ENCODE data around the gene ITSN2.
A peak's percentile ranks its signal among the peaks of the same experiment; 100 is the strongest.

The ITSN2 gene

DNA sequence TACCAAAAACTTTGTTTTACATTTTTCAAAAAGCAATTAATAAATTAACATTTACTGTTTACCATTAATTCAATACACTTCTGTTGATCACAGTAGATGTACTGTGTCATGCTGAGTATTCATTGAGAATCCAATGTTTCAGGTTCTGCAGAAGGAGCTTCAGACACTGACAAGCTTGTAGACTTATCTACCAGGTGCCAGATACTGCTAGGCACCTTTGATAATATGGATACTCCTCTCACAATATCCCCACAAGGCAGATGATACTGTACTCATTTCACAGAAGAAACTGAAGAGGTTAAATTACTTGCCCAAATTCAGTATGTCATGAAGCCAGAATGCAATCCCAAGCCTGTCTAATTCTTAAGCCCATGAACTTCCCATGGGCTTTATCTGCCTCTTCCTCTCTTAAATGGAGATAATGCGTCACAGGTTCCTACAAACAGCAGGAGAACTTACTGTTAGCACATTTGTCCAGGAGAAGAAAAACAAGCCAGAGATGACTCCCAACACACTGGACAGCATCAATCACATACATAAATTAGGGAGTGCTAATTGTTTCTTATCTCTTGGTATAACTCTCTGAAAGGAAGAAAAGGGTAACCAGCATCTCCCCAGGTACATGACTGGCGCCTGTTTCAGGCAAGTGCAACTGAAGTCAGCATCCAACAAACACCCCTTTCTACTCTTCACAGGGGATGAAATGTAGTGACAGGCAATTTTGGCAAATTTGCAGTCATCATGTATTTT is 27.4 kb downstream of the ITSN2 start:
- DNase-seq, result no peak

DNA sequence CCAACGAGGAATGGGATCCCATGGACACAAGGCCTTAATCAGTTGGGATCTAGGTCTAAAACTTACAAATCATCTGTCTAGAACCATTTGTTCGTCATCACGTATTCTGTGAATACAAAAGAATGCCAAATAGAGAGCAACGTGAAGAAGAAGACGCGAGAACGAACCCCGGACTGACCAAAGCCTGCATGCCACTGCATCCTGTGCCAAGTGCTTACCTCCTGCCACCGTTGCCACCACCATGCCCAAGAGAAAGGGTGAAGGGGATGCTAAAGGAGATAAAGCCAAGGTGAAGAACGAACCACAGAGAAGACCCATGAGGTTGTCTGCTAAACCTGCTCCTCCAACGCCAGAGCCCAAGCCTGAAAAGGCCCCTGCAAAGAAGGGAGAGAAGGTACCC is 30.2 kb downstream of the ITSN2 start:
- DNase-seq, result no peak

DNA sequence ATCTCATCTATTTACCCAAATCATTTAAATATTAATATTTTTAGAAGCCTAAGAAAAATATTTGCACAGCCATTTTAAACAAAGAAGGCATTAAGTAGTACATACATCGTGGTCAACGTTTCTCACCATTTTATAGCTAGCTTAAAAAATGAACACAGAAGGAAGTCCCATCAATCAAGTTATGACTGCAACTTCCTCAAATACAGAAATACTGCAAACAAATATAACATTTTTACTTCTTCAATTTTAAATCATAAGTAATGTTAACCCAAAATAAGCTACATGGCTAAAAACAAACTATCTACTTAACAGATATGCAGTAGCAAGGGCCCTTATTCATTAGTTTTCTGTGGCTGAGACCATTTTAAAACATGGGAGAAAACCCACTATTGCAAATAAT is 30.6 kb downstream of the ITSN2 start:
- DNase-seq, result no peak

DNA sequence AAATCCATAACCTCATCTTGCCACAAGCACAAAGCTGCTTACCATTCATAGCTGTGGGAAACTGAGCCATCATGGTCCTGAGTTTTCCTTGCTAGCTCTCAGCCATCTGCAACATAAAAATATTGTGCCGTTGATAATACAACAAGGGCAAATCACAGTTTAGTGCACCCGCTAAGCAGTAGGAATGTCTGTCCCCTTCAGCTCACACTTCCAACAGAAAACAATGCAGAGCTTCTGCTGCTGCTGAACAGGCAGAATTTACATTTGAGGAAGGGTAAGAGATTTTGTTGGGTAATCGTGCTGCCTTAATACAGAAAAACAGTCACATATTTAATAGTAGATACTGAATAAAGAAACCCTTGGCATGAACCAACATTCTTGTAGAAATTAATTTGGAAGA is 32.3 kb downstream of the ITSN2 start:
- DNase-seq, result no peak

DNA sequence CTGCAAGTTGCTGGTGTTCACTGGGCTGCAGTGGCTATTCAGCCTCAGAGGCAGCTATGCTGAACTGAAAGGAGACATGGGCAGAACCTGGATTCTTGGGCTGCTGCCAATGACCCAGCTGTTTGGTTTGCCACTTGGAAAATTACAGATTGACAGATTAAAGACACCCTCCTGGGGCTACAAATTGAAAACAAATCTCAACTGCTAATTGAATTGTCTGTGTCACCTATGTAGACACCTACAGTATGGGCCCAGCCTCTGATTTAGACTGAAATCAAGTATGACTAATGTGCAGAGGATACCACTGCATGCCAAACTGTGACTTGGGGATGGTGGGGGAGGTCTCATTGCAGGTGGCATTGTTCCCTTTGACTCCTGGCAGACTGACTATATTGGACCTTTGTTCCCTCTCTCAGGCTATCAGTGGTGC is 42.8 kb downstream of the ITSN2 start:
- no peak for DNase-seq

DNA sequence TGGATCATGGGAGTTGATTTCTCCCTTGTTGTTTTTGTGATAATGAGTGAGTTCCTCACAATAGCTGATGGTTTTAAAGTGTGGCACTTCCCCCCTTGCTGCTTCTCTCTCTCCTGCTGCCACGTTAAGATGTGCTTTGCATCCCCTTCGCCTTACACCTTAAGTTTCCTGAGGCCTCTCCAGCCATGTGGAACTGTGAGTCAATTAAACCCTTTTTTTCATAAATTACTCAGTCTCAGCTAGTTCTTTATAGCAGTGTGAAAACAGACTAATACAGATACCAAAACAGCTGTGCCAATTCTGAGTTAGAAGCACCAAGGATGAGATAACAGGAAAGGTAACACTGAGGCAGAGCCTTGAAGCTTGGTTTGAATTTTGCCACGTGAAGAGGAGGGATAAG is 44.7 kb downstream of the ITSN2 start:
- DNase-seq, result no peak

DNA sequence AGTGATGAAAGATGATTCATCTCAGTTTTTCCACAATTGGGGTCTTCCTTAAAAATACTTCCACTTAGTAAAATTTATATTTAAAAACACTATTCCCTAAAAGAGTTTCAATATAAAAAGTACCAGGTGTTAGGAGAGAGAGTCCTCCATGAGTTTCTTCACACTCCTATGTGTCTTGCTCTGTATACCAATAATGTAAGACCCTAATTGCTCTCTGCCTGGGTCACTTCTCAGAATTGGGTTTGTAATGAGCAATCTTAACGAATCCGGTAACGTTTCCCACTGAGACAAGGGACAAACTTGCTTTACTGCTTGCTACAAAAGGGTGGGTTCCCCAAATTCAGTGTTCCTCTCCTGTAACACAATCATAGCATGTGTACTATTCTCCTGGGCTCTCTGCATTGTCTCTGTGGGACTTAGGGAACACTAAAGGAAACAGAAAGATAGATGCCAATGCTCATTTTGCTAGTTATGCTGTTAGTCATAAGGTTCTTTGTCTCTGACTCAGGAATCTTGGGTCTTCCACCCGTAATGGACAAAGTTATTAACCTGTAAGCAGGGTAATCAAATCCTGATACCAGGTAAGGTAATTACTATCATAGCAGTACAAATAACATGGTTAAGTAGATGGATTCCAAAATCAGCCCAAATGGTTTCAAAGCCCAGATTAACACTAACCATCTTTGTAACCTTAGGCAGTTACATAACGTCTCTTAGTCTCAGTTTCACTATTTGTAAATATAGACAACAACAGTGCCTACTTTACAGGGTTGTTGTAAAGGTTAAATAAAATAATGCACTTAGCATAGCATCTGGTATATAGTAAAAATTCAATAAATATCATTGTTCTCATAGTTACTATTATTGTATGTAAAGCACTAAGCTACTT is 46.3 kb downstream of the ITSN2 start:
- peak; percentile 21 for DNase-seq

DNA sequence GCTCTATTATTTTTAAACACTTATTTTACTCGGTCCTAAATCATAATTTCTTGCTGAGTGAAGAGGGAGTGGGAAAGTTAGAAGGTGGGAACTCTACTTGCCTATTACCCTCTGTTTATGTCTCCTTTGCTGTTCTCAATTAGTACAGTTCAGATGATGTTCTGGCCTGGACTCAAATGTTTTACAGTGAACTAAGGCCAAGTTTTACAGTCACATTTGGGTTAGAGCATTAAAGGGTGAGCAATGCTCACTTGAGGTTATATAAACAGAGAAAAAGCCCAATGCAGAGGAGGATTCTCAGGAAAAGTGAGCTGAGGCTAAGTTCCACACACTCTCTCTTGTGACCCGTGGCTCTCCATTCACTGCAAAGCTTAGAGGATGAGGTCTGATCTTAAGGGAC is 52.4 kb downstream of the ITSN2 start:
- no peak for DNase-seq

DNA sequence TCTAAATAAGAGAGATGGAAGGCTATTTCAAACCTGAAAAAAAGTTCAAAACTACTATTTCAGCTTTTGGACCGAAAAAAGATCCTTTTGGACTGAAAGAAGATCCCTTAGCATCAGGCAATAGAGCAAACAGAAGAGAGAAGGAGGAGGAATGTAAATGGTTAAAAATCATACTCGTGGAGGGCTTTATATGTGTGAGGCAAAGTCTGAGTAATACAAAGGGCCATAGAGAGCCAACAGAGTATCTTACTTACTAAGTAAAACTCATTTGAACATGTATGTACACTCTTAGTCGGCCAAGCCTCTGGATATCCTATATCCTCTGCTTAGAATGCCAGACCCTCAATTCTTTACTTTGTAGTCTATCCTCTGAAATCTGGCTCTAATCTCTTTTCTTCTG is 55.7 kb downstream of the ITSN2 start:
- DNase-seq, result no peak

DNA sequence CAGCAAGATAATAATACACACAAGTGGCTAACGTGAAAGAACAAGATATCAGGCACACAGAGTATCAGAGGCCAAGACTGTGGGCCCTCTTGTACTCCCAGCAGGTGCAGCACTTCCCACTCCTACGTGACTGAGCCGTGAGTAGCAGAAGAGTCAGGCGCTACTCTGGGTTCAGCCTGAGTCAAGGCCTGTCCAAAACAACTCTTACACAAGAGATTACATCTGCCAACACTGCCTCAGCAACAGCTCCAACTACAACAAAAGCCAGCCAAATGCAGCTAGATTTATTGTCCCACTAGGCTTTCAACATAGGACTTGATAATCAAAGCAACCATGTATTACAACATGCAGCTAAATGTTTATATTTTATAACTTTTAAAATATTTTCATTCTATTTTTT is 56.2 kb downstream of the ITSN2 start:
- DNase-seq, result peak; percentile 67

DNA sequence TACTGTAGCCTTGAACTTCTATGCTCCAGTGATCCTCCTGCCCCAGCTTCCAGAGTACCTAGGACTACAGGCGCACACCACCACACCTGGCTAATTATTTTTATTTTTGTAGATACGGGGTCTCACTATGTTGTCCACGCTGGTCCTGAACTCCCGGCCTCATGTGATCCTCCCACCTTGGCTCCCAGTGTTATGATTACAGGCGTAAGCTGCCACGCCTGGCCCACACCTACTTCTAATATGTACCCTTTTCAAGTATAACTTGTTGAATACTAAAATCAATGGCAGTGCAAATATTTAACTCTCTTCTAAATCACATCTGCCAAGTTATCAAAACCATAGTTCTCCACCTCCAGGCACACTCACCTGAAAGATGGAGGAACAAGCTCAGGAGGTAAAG is 58.7 kb downstream of the ITSN2 start:
- no peak for DNase-seq

DNA sequence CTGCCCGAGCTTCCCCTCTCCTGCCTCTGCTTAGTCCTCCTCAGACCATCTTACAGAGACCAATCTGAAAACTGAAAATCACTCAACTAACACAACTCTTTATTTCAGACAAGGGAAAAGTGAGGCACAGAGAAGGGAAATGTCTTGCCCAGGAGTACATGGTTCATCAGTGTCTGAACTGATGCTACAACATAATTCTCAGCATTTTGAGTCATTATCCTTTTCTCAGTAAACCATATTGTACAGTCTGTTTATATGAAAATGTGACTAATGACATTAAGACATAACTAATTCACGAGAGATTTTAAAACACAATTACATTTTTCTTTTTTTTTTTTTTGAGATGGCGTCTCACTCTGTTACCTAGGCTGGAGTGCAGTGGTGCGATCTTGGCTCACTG is 62.7 kb downstream of the ITSN2 start:
- no peak for DNase-seq

DNA sequence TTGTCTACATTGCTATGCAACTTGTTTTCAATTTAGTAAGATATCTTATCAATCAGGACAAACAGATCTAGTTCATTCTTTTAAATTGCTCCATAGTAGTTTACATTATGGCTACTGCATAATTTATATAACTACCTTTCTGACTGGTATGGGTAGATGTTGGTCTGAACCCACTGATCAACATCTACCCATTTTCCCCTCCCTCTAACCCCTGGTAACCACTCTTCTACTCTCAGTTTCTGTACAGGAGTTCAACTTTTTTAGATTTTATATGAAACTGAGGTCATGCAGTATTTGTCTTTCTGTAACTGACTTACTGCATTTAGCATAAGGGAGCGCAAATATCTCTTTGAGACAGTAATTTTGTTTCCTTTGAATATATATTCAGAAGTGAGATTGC is 73.2 kb downstream of the ITSN2 start:
- DNase-seq, result no peak

DNA sequence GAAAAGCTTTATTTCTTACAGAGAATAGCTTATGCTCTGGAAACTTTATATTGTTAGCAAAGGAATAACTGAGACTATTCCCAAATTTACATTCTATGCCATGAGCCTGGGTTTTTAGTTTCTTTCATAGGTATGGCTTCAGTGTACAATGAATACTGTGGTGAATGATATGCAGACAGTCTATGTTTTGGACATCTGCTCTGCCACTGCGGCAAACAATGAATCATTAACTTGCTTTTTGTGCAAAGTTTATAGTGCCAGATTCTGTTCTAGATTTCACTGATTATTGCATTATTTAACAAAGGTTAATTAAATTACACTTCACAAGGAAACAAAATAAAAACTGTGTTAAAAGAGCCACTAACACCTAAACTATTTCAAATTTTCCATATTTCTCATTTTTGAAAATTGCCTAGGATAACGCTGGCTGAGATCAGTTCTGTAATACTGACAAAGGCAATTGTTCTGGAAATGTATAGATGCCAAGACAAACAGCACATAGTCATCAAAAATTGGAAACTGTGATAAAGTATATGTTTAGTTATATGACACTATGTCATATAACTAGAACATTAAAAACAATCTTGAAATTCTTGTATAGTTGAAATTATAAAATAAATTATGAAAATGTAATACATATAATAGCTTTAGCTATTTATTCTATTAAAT is 74.7 kb downstream of the ITSN2 start:
- DNase-seq, result no peak

DNA sequence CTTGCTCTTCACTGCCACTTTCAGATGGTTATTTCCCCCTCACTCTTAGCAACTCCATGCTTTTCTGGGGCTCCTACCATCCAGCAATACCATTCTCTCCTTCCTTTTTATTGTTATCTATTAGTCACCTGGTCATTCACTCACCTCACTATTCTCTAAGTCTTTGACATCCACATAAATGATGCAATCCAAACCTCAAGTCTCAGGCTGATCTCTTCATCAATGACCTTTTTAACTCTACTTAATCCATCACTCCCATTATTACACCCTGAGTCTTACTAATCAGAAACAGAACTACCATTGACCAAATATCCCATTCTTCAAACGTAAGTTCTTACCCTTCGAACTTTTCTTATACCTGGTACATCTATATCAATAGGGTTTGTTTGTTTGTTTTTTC is 79.7 kb downstream of the ITSN2 start:
- DNase-seq, result no peak

DNA sequence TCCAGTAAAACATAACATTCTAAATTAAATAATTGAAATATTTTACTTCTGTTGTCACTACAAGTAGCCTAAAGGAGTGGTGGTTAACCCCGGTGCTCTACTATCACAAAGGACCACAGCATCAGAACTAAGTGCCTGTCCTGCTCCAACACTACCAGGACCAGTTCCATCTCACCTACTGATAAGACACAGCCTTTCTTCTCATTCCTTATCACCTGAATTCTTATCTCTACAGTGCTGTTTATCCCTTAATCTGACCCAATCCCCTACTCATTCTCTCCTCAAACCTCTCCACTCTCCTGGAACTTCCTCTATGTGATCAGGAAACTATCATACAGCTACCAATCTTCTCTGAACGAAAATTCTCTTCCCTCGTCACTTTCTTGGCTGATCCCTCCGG is 80.2 kb downstream of the ITSN2 start:
- no peak for DNase-seq

DNA sequence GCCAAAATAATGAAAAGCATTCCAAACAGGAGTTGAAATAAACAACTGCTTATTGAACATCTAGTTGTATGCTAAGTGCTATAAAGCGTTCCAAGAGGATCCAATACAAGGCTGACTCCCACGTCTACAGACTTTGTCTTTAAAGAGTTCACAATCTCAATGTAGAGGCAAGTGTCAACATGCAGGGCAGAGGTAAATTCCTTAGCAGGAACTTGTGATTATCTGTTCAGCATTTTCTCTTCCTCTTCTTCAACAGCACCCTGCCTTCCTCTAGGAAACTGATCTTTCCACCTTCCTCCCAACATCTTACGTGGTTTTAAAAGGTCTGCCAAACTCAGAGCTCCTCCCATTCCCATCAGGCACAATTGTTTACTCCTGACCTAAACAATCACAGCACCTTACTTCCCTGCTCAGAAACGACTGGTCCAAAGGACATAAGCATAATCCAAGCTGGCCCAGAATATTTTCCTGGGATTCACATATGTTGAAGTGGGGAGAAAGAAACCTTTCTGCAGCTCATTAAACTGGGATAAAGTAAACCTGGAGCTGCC is 83.9 kb downstream of the ITSN2 start:
- no peak for DNase-seq

DNA sequence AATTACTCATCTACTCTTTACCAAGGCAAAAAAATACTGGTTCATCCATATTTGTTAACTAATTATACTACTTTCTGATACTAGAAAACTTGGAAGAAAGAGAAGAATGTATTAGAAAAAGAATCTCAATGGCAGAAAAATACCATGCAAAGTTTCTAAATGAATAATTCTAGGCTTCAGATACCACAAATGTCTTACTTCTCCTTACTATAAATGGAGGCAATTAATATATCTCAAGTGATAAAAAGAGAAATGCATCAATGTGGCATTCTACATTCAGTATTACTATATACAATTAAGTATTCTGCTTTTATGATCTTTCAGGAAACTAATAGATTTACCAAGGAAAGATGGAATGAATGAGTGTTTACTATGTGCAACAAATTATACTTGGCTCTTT is 85.5 kb downstream of the ITSN2 start:
- DNase-seq, result no peak

DNA sequence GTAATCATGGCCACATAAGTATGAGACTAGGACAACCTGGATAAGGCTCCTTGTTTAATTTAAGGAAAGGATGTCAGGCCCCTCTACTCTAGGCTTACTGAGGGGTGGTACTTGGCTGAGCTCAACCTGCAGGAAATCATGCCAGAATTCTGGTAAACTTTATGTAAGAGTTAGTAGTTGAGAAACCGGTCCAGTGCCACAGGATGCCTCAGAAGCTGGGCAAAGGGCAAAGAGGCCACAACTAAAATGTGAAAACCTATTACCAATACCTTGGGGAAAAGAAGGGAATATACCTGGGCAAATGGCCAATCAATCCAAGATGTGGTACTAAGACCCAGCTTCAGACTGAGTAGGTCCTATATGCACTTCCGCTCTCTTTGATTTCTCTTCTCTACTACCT is 86.7 kb downstream of the ITSN2 start:
- DNase-seq, result no peak

DNA sequence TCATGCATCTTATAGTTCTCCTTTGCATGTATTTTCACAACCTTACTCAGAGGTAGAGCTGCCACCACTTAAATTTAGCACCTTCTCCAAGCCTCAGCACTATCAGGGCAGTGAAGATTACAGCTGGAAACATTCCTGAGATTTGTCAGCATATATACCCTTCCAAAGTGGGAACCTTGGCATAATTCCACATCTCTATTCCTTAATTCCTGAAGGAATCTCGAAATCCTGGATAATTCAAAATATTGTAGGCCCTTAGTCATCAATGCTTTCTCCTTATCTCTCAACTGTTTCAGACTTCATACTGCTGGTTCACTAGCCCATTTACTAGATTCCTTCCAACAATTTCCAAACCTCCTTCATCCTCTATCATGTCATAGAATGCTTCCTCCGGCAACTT is 87.4 kb downstream of the ITSN2 start:
- no peak for DNase-seq

DNA sequence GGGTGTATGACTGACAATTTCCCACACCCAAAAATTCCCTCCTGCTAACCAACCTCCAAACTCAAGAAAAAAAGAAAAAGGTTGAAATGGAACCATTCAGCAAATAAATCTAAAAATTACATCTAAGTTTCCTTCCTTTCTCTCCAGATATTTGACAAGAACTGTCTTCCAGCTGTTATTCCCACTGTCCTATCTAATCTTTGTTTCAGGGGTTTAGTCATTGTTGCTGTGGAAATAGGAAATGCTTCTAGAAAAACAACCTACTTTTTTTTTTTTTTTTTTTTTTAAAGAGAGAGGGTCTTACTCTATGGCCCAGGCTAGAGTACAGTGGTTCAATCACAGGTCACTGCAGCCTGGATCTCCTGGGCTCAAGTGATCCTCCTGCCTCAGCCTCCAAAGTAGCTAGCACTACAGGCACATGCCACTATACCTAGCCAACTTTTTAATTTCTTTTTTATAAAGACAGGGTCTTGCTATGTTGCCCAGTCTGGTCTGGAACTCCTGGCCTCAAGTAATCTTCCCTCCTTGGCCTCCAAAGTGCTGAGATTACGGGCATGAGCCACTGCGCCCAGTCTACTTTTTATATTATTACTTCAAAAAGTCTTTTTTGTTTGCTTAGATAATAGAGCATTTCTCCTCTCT is 88.1 kb downstream of the ITSN2 start:
- DNase-seq, result no peak

DNA sequence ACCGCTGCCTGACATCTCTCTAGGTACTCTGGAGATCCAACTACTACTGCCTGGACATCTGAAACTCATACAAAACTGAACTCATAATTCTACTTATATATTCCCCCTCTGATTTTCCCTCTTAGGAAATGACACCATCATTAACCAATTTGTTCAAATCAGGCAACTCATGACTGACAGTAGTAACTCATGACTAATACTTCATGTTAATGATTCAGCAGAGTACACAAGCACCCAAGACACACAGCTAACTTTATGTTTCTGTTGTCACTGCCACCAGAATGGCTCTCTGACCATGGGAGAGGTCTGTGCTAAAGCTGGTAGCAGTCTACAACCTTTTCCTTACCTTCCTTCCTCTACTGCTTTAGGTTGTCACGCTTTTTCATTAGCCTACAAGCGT is 91.1 kb downstream of the ITSN2 start:
- peak; percentile 34 for DNase-seq

DNA sequence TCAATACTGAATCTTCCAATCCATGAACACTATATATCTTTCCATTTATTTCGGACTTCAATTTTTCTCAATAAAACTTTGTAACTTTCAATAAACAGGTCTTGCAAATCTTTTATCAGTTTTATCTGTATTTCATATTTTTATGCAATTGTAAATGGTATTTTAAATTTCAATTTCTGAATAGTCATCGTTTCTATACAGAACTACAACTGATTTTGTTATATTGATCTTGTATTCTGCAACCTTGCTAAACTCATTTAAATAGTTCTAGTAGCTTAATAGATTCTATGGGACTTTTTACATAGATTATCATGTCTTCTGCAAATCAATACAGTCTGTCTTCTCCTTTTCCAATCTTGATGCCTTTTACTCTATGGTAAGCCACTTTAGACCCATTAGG is 95.1 kb downstream of the ITSN2 start:
- DNase-seq, result no peak
